Measurements from ENCODE around the gene ARRDC2.

The ARRDC2 gene

GRCh38 chr19:18051887-18052286 lies 43.9 kb downstream of the ARRDC2 start:
- Histone ChIP-seq H3K4me3 (ENCODE audit: low read depth in 1 of 2, low read length in 2 of 2) (no peak overlapping the region), H3K27ac (ENCODE audit: low read length) (no peak overlapping the region), H3K36me3 (ENCODE audit: control insufficient read depth in 1 of 2, insufficient read depth in 2 of 2, low read length in 2 of 2) (no peaks in the 10 kb centered on the region), H3K9me3 (ENCODE audit: control insufficient read depth in 1 of 2, low read length in 2 of 2) (no peaks in the 10 kb centered on the region), H3K4me1 (ENCODE audit: control insufficient read depth in 1 of 2, insufficient read depth in 2 of 2, low read length in 2 of 2) (peaks cover 0 to 13% of the 10 kb centered on the region in 2 donors), H3K27me3 (ENCODE audit: low read depth, low read length) (no peaks in the 10 kb centered on the region)

GRCh38 chr19:18053576-18054219 lies 45.7 kb downstream of the ARRDC2 start:
- H3K4me3 ChIP-seq (ENCODE audit: low read depth in 1 of 2, low read length in 2 of 2), result no peak overlapping the region
- no peaks in the 10 kb centered on the region for H3K9me3 ChIP-seq (ENCODE audit: control insufficient read depth in 1 of 2, low read length in 2 of 2)
- no peak overlapping the region for H3K27ac ChIP-seq (ENCODE audit: low read length)
- peaks cover 3 to 23% of the 10 kb centered on the region in 2 donors for H3K4me1 ChIP-seq (ENCODE audit: control insufficient read depth in 1 of 2, insufficient read depth in 2 of 2, low read length in 2 of 2)
- no peaks in the 10 kb centered on the region for H3K36me3 ChIP-seq (ENCODE audit: control insufficient read depth in 1 of 2, insufficient read depth in 2 of 2, low read length in 2 of 2)
- no peaks in the 10 kb centered on the region for H3K27me3 ChIP-seq (ENCODE audit: low read depth, low read length)

GRCh38 chr19:18055967-18056366 lies 48.0 kb downstream of the ARRDC2 start:
- peaks cover 3 to 19% of the 10 kb centered on the region in 2 donors for H3K4me1 ChIP-seq (ENCODE audit: control insufficient read depth in 1 of 2, insufficient read depth in 2 of 2, low read length in 2 of 2)
- H3K4me3 ChIP-seq (ENCODE audit: low read depth in 1 of 2, low read length in 2 of 2), result no peak overlapping the region
- H3K27me3 ChIP-seq (ENCODE audit: low read depth, low read length), result no peaks in the 10 kb centered on the region
- H3K9me3 ChIP-seq (ENCODE audit: control insufficient read depth in 1 of 2, low read length in 2 of 2), result no peaks in the 10 kb centered on the region
- no peaks in the 10 kb centered on the region for H3K36me3 ChIP-seq (ENCODE audit: control insufficient read depth in 1 of 2, insufficient read depth in 2 of 2, low read length in 2 of 2)
- H3K27ac ChIP-seq (ENCODE audit: low read length), result no peak overlapping the region

- no peak overlapping the region for H3K4me3 ChIP-seq (ENCODE audit: low read depth in 1 of 2, low read length in 2 of 2)
Measured at GRCh38 chr19:18057557-18057956, 49.6 kb downstream of the ARRDC2 start.

GRCh38 chr19:18058208-18059009 lies 50.4 kb downstream of the ARRDC2 start:
- Histone ChIP-seq H3K9me3 (ENCODE audit: control insufficient read depth in 1 of 2, low read length in 2 of 2) (no peaks in the 10 kb centered on the region), H3K27me3 (ENCODE audit: low read depth, low read length) (no peaks in the 10 kb centered on the region), H3K36me3 (ENCODE audit: control insufficient read depth in 1 of 2, insufficient read depth in 2 of 2, low read length in 2 of 2) (no peaks in the 10 kb centered on the region), H3K4me1 (ENCODE audit: control insufficient read depth in 1 of 2, insufficient read depth in 2 of 2, low read length in 2 of 2) (peaks cover 3 to 11% of the 10 kb centered on the region in 2 donors), H3K27ac (ENCODE audit: low read length) (peak overlapping the region; percentile 45), H3K4me3 (ENCODE audit: low read depth in 1 of 2, low read length in 2 of 2) (peak overlapping the region in 1 of 2 donors; percentile 49)

More at GRCh38 chr19:18057557-18057956, 49.6 kb downstream of the ARRDC2 start:
- Histone ChIP-seq H3K9me3 (ENCODE audit: control insufficient read depth in 1 of 2, low read length in 2 of 2) (no peaks in the 10 kb centered on the region), H3K36me3 (ENCODE audit: control insufficient read depth in 1 of 2, insufficient read depth in 2 of 2, low read length in 2 of 2) (no peaks in the 10 kb centered on the region), H3K4me1 (ENCODE audit: control insufficient read depth in 1 of 2, insufficient read depth in 2 of 2, low read length in 2 of 2) (peaks cover 3 to 11% of the 10 kb centered on the region in 2 donors), H3K27ac (ENCODE audit: low read length) (no peak overlapping the region), H3K27me3 (ENCODE audit: low read depth, low read length) (no peaks in the 10 kb centered on the region)

- H3K36me3 ChIP-seq (ENCODE audit: control insufficient read depth in 1 of 2, insufficient read depth in 2 of 2, low read length in 2 of 2), result no peaks in the 10 kb centered on the region
- no peak overlapping the region for H3K27ac ChIP-seq (ENCODE audit: low read length)
- H3K27me3 ChIP-seq (ENCODE audit: low read depth, low read length), result no peaks in the 10 kb centered on the region
- H3K9me3 ChIP-seq (ENCODE audit: control insufficient read depth in 1 of 2, low read length in 2 of 2), result no peaks in the 10 kb centered on the region
- peaks cover 3 to 11% of the 10 kb centered on the region in 2 donors for H3K4me1 ChIP-seq (ENCODE audit: control insufficient read depth in 1 of 2, insufficient read depth in 2 of 2, low read length in 2 of 2)
- H3K4me3 ChIP-seq (ENCODE audit: low read depth in 1 of 2, low read length in 2 of 2), result no peak overlapping the region
Measured at GRCh38 chr19:18059297-18059696, 51.3 kb downstream of the ARRDC2 start.

- Histone ChIP-seq H3K9me3 (ENCODE audit: control insufficient read depth in 1 of 2, low read length in 2 of 2) (no peaks in the 10 kb centered on the region), H3K4me3 (ENCODE audit: low read depth in 1 of 2, low read length in 2 of 2) (no peak overlapping the region), H3K4me1 (ENCODE audit: control insufficient read depth in 1 of 2, insufficient read depth in 2 of 2, low read length in 2 of 2) (peaks cover 3 to 11% of the 10 kb centered on the region in 2 donors), H3K36me3 (ENCODE audit: control insufficient read depth in 1 of 2, insufficient read depth in 2 of 2, low read length in 2 of 2) (no peaks in the 10 kb centered on the region), H3K27ac (ENCODE audit: low read length) (no peak overlapping the region), H3K27me3 (ENCODE audit: low read depth, low read length) (no peaks in the 10 kb centered on the region)
Measured at GRCh38 chr19:18059902-18060301, 51.9 kb downstream of the ARRDC2 start.

GRCh38 chr19:18060472-18060871 lies 52.5 kb downstream of the ARRDC2 start:
- H3K27me3 ChIP-seq (ENCODE audit: low read depth, low read length), result no peaks in the 10 kb centered on the region
- no peaks in the 10 kb centered on the region for H3K36me3 ChIP-seq (ENCODE audit: control insufficient read depth in 1 of 2, insufficient read depth in 2 of 2, low read length in 2 of 2)
- no peak overlapping the region for H3K4me3 ChIP-seq (ENCODE audit: low read depth in 1 of 2, low read length in 2 of 2)
- no peak overlapping the region for H3K27ac ChIP-seq (ENCODE audit: low read length)
- peaks cover 3 to 11% of the 10 kb centered on the region in 2 donors for H3K4me1 ChIP-seq (ENCODE audit: control insufficient read depth in 1 of 2, insufficient read depth in 2 of 2, low read length in 2 of 2)
- no peaks in the 10 kb centered on the region for H3K9me3 ChIP-seq (ENCODE audit: control insufficient read depth in 1 of 2, low read length in 2 of 2)

- Histone ChIP-seq H3K4me1 (ENCODE audit: control insufficient read depth in 1 of 2, insufficient read depth in 2 of 2, low read length in 2 of 2) (peaks cover 3 to 11% of the 10 kb centered on the region in 2 donors), H3K27ac (ENCODE audit: low read length) (no peak overlapping the region)
Measured at GRCh38 chr19:18062028-18062427, 54.1 kb downstream of the ARRDC2 start.

GRCh38 chr19:18063463-18063862 lies 55.5 kb downstream of the ARRDC2 start:
- H3K4me3 ChIP-seq (ENCODE audit: low read depth in 1 of 2, low read length in 2 of 2), result no peak overlapping the region
- H3K27ac ChIP-seq (ENCODE audit: low read length), result no peak overlapping the region
- no peaks in the 10 kb centered on the region for H3K36me3 ChIP-seq (ENCODE audit: control insufficient read depth in 1 of 2, insufficient read depth in 2 of 2, low read length in 2 of 2)
- H3K27me3 ChIP-seq (ENCODE audit: low read depth, low read length), result no peaks in the 10 kb centered on the region
- no peaks in the 10 kb centered on the region for H3K9me3 ChIP-seq (ENCODE audit: control insufficient read depth in 1 of 2, low read length in 2 of 2)
- peaks cover 0 to 4% of the 10 kb centered on the region in 2 donors for H3K4me1 ChIP-seq (ENCODE audit: control insufficient read depth in 1 of 2, insufficient read depth in 2 of 2, low read length in 2 of 2)

More at GRCh38 chr19:18062028-18062427, 54.1 kb downstream of the ARRDC2 start:
- H3K9me3 ChIP-seq (ENCODE audit: control insufficient read depth in 1 of 2, low read length in 2 of 2), result no peaks in the 10 kb centered on the region
- H3K36me3 ChIP-seq (ENCODE audit: control insufficient read depth in 1 of 2, insufficient read depth in 2 of 2, low read length in 2 of 2), result no peaks in the 10 kb centered on the region
- no peaks in the 10 kb centered on the region for H3K27me3 ChIP-seq (ENCODE audit: low read depth, low read length)
- H3K4me3 ChIP-seq (ENCODE audit: low read depth in 1 of 2, low read length in 2 of 2), result no peak overlapping the region

Data from muscle layer of duodenum (tissue), 2 donors.